Subcutaneous adipose tissue (tissue), 4 donors: Measurements from ENCODE around the gene GIGYF2. TPM values are rescaled to one million over a fixed set of nuclear protein-coding genes. Genes with fewer than 3 reads are reported as not detected.

Experiments
- CTCF ChIP-seq: fragments of 450-650 bp; IDR thresholded peaks from one replicate; pipeline ENCODE4 v1.5.1; 2016; ENCODE audit warnings: low read depth, mild to moderate bottlenecking, control low read depth, antibody characterized with exemption, moderate library complexity
- total RNA-seq, 4 donors: library from RNA; depleted of rRNA; stranded (reverse); fragments of >200 nt; gene quantifications; one replicate each; pipeline ENCODE4 v1.1.0, GENCODE V29; 2016

The GIGYF2 gene
- total RNA-seq, 4 donors from 2014 or later: 73.8 to 90.4 (median 82.6) TPM

DNA sequence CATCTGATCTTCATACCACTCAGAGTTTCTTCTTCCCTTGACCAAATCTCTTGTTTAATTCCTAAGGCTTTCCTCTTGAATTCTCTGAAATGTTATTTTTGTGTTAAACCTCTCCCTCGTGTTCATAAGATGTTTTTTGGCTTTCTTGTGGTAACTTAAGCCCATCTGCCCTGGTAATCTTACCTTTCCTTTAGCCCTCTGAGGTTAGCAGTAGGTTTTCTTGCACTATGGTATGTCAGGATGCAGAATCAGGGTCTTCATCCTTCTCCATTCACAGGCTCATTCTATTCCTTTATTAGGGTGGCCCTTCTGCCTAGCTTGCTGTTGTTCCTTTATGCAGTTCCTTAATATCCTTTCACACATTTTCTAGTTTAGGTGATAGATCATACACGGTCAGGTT lies 24.1 kb downstream of the GIGYF2 start:
- TF ChIP-seq CTCF: no peak

DNA sequence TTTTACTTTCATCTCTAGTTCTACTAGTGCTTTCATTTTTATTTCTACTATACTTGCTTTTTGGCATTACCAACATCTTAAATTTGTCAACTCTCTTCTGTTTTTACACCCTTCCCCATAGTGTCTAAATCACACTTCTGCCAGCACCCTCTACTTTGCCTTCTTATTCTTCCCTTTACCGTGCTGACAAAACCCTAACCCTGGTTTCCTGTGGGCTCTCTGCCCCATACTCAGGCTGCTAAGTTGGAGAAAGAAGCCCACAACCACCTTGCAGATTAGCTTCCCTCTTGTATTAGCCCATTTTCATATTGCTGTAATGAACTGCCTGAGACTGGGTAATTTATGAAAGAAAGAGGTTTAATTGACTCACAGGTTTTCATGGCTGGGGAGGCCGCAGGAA lies 24.8 kb downstream of the GIGYF2 start:
- no peak for TF ChIP-seq CTCF

DNA sequence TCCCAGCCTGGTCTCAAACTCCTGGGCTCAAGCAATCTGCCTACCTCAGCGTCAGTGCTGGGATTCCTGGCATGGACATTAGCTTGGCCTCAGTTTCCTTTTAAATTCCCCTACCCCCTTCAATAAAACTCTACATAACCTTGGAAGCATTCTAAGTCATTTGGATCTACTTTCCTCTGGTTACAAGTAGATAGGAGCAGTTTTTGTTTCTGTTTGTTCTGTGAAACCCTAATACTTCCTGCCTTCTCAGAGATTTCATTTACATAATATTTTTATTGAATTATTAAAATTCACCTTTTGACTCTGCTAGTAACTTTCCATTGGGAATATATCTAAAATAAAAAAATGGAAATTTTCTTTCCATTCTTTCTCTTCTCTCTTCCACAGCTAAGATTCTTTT lies 25.9 kb downstream of the GIGYF2 start:
- TF ChIP-seq CTCF: no peak

DNA sequence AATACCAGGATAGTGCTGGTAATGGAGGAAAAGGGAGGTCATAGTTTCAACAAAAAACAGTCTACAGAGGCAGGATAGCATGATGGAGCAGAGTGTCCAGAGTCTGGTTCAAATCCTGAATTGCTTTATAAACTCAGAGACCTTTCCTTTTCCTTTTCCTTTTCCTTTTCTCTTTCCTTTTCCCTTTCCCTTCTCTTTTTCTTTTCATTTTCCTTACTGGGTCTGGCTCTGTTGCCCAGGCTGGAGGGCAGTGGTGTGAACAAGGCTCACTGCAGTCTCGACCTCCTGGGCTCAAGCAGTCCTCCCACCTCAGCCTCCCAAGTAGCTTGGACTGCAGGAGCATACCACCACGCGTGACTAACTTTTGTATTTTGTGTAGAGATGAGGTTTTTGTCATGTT lies 31.7 kb downstream of the GIGYF2 start:
- TF ChIP-seq CTCF: no peak

DNA sequence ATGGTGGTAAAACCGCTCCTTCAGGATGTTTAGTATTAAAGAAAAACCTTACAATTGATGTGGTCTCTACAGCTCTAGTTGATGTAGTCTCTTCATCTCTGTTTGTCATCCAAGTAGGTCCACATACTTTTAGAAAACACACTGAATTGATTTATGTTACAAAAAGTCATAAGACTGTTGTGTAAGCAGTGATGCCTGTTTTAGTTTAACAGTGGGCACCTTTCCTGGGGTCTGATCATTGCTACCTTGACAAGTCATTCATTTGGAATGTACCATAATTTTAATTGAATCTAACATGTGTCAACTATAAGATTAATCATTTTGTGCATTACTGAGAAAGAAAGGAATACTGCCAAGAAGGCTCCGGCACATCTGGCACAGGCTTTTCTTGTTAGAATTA lies 34.3 kb downstream of the GIGYF2 start:
- TF ChIP-seq CTCF: no peak

- TF ChIP-seq CTCF: no peak
Observed at GRCh38 chr2:232741294-232741693, 44.2 kb downstream of the GIGYF2 start.

- TF ChIP-seq CTCF: no peak
Observed at GRCh38 chr2:232741972-232742371, 44.8 kb downstream of the GIGYF2 start.
